Type B pancreatic cell (in vitro differentiated cells): ENCODE measurements around the gene MAGED1. TPM values are rescaled to one million over a fixed set of nuclear protein-coding genes. Genes with fewer than 3 reads are reported as not detected.

Experiments used
- DNase-seq: peaks from one replicate; pipeline ENCODE4 v3.0.0; 2021; ENCODE audit warnings: mixed read lengths; ENCODE audit not compliant: unreplicated experiment; ENCODE audit errors: extremely low spot score
- H3K27ac Mint-ChIP-seq: 2 replicates; pipeline ENCODE4 v1.8.0; 2021; ENCODE audit warnings: mild to moderate bottlenecking, mixed read lengths
- H3K27me3 Mint-ChIP-seq: 2 replicates; pipeline ENCODE4 v1.8.0; 2021; ENCODE audit warnings: mixed read lengths
- H3K36me3 Mint-ChIP-seq: 2 replicates; pipeline ENCODE4 v1.8.0; 2021; ENCODE audit warnings: mixed read lengths
- H3K4me1 Mint-ChIP-seq: one replicate; pipeline ENCODE4 v1.8.0; 2021; ENCODE audit warnings: mixed read lengths; ENCODE audit not compliant: unreplicated experiment
- H3K4me3 Mint-ChIP-seq: 2 replicates; pipeline ENCODE4 v1.8.0; 2021; ENCODE audit warnings: mild to moderate bottlenecking, mixed read lengths
- H3K9me3 Mint-ChIP-seq: 2 replicates; pipeline ENCODE4 v1.8.0; 2021; ENCODE audit warnings: mixed read lengths
- CTCF ChIP-seq: fragments of 200-600 bp; sonication (generic); conservative IDR thresholded peaks from 2 replicates; pipeline ENCODE4 v1.5.0; 2021; ENCODE audit warnings: antibody characterized with exemption, mild to moderate bottlenecking
- long read RNA-seq: library from polyadenylated mRNA; unstranded; transcript quantifications from one replicate; pipeline ENCODE4 v2.0.0, GENCODE V29; 2020
- total RNA-seq: library from RNA; stranded (reverse); gene quantifications from 2 replicates; pipeline ENCODE4 v1.2.1, GENCODE V29; 2021; ENCODE audit warnings: low replicate concordance

Gene MAGED1
- 246 and 278 TPM in 2 replicates for total RNA-seq
- long read RNA-seq, transcript MAGED1-201 (13 exons, 2,747 nt): major isoform, 139 of 283 reads
- long read RNA-seq, transcript MAGED1-204 (13 exons, 2,701 nt): minor isoform, 21 of 283 reads
- long read RNA-seq, partial matches to known transcripts: 113 of 283 reads
- long read RNA-seq, other reads (novel, unspliced or antisense): 10 of 283 reads

- TF ChIP-seq CTCF: no peak
- peaks cover 9% of the 10 kb centered on the region for H3K4me1 Mint-ChIP-seq
- peak within 1 kb of the TSS; percentile 95 for H3K4me3 Mint-ChIP-seq
- peak; percentile 94 for DNase-seq
- H3K36me3 Mint-ChIP-seq: peaks cover 18% of the 10 kb centered on the region
- H3K27me3 Mint-ChIP-seq: peaks cover 3% of the 10 kb centered on the region
- no peaks in the 10 kb centered on the region for H3K9me3 Mint-ChIP-seq
- H3K27ac Mint-ChIP-seq: peak within 1 kb of the TSS; percentile 96
Observed at GRCh38 chrX:51892921-51893745, at the start of gene MAGED1. Gene MAGED1, plus strand, starts transcription at chrX:51893623. Its CDS starts 682 bp downstream, at chrX:51894305.

- no peak overlapping the region for H3K4me3 Mint-ChIP-seq
- no peaks in the 10 kb centered on the region for H3K4me1 Mint-ChIP-seq
- DNase-seq: no peak
- H3K9me3 Mint-ChIP-seq: no peaks in the 10 kb centered on the region
- TF ChIP-seq CTCF: no peak
- no peaks in the 10 kb centered on the region for H3K27me3 Mint-ChIP-seq
- H3K27ac Mint-ChIP-seq: no peak overlapping the region
- H3K36me3 Mint-ChIP-seq: peaks cover 19% of the 10 kb centered on the region
Observed at GRCh38 chrX:51847463-51847862, 46.0 kb upstream of the MAGED1 start.

GRCh38 chrX:51851507-51852085 lies 41.8 kb upstream of the MAGED1 start:
- Mint-ChIP-seq H3K27ac (no peak overlapping the region), H3K4me3 (no peak overlapping the region), H3K4me1 (no peaks in the 10 kb centered on the region), H3K27me3 (no peaks in the 10 kb centered on the region), H3K9me3 (no peaks in the 10 kb centered on the region), H3K36me3 (peaks cover 31% of the 10 kb centered on the region)
- no peak for DNase-seq
- no peak for TF ChIP-seq CTCF

GRCh38 chrX:51852096-51852495 lies 41.3 kb upstream of the MAGED1 start:
- H3K27me3 Mint-ChIP-seq: no peaks in the 10 kb centered on the region
- no peak overlapping the region for H3K4me3 Mint-ChIP-seq
- no peak for TF ChIP-seq CTCF
- H3K9me3 Mint-ChIP-seq: peaks cover under 1% of the 10 kb centered on the region
- H3K27ac Mint-ChIP-seq: no peak overlapping the region
- H3K4me1 Mint-ChIP-seq: no peaks in the 10 kb centered on the region
- H3K36me3 Mint-ChIP-seq: peaks cover 31% of the 10 kb centered on the region
- DNase-seq: no peak

- Mint-ChIP-seq H3K27ac (no peak overlapping the region), H3K4me1 (no peaks in the 10 kb centered on the region), H3K36me3 (peaks cover 31% of the 10 kb centered on the region), H3K27me3 (no peaks in the 10 kb centered on the region), H3K4me3 (no peak overlapping the region), H3K9me3 (peaks cover 4% of the 10 kb centered on the region)
- no peak for TF ChIP-seq CTCF
- no peak for DNase-seq
Observed at GRCh38 chrX:51852621-51853020, 40.8 kb upstream of the MAGED1 start.
